ENCODE results near the gene CTCFL. TPM values are rescaled to one million over a fixed set of nuclear protein-coding genes. Genes with fewer than 3 reads are reported as not detected.

The CTCFL gene
- total and polyA plus RNA-seq, 2 of the 13 experiments (the other 11 are each of a cell fraction or from before 2014, with no cell fraction given), result 0.04 TPM; not detected in 1

- 0 out of 2 replicates have a peak, but pooled peaks have one; percentile 37 for TF ChIP-seq FUBP1 (CRISPR knock-in tag; IDR thresholded peaks at IDR 0.05; ENCODE audit: borderline replicate concordance)
- 0 out of 2 replicates have a peak, but pooled peaks have one; percentile 5 for TF ChIP-seq ZNF691 (CRISPR knock-in tag; IDR thresholded peaks at IDR 0.05; ENCODE audit: borderline replicate concordance, low read depth)
- no peak for TF ChIP-seq ZNF672 (CRISPR knock-in tag; IDR thresholded peaks at IDR 0.05)
- TF ChIP-seq ZNF101 (CRISPR knock-in tag; IDR thresholded peaks at IDR 0.05; ENCODE audit: borderline replicate concordance, low read depth), result no peak
- TF ChIP-seq POLR2A (IDR thresholded peaks at IDR 0.05; ENCODE audit: insufficient read depth in 1 of 2, low read depth in 2 of 2, low read length in 2 of 2), result peak in 1 of 2 experiments; percentile 60; a peak in 2 of 4 replicates
- TF ChIP-seq ZNF317 (CRISPR knock-in tag; IDR thresholded peaks at IDR 0.05), result no peak
- TF ChIP-seq HES4 (CRISPR knock-in tag; IDR thresholded peaks at IDR 0.05; ENCODE audit: borderline replicate concordance), result peak; percentile 28; the same call in 1 of the 2 replicates
- no peak for TF ChIP-seq SRSF9 (IDR thresholded peaks at IDR 0.05; ENCODE audit: borderline replicate concordance, insufficient read depth, low read depth, low read length, poor library complexity, severe bottlenecking)
- TF ChIP-seq ZNF121 (CRISPR knock-in tag; IDR thresholded peaks at IDR 0.05), result no peak
- TF ChIP-seq MBD4 (IDR thresholded peaks at IDR 0.05; ENCODE audit: borderline replicate concordance, low read length), result no peak; the same call in 1 of the 2 replicates
- TF ChIP-seq ZNF687 (CRISPR knock-in tag; IDR thresholded peaks at IDR 0.05), result peak; percentile 54
- TF ChIP-seq TAF15 (IDR thresholded peaks at IDR 0.05; ENCODE audit: low read depth, low read length, poor library complexity, severe bottlenecking), result no peak
- TF ChIP-seq NFKB2 (CRISPR knock-in tag; IDR thresholded peaks at IDR 0.05; ENCODE audit: borderline replicate concordance), result no peak
- TF ChIP-seq BORCS8-MEF2B (CRISPR knock-in tag; IDR thresholded peaks at IDR 0.05), result no peak
- TF ChIP-seq MTA1 (CRISPR knock-in tag; IDR thresholded peaks at IDR 0.05; ENCODE audit: borderline replicate concordance), result no peak
- TF ChIP-seq ZNF12 (CRISPR knock-in tag; IDR thresholded peaks at IDR 0.05), result no peak
Measured at GRCh38 chr20:57561356-57562279, 36.7 kb upstream of the CTCFL start (continued).
